C4-2B (cell line): ENCODE measurements around the gene DENND1C.

Experiments
- CTCF ChIP-seq: fragments of 450-650 bp; conservative IDR thresholded peaks from 2 replicates; pipeline ENCODE4 v1.5.1; 2017; ENCODE audit warnings: mild to moderate bottlenecking
- ZFX ChIP-seq: fragments of 450-650 bp; IDR thresholded peaks from 2 replicates; pipeline ENCODE4 v1.6.1; 2017

- TF ChIP-seq CTCF (no peak), ZFX (no peak)
Measured at GRCh38 chr19:6475321-6476108, 6.1 kb downstream of the DENND1C start.
